Esophagus muscularis mucosa (tissue), 4 donors: ENCODE results near the gene ARPC1B. TPM values are rescaled to one million over a fixed set of nuclear protein-coding genes. Genes with fewer than 3 reads are reported as not detected.
"Not testable (repeated sequence)": the region's sequence is repeated elsewhere in the genome, so short reads cannot be mapped to it uniquely, and the experiment has no call there.

ENCODE experiments used
- DNase-seq: peaks from one replicate; pipeline ENCODE4 v3.0.0-alpha.2; 2017; ENCODE audit errors: extremely low spot score
- H3K27ac ChIP-seq, 4 donors: fragments of 200-600 bp; sonication (generic); replicated peaks in 1 of 4; 1 replicate in 3 of 4; 2 replicates in 1 of 4; pipeline ENCODE4 v1.5.1; 2016 to 2019; ENCODE audit warnings: mild to moderate bottlenecking in 1 of 4
- H3K27me3 ChIP-seq, 4 donors: fragments of 200-600 bp; sonication (generic); one replicate each; pipeline versions ENCODE4 v1.5.1 to v1.6.0; 2016 to 2019
- H3K36me3 ChIP-seq, 4 donors: fragments of 200-600 bp; sonication (generic); one replicate each; pipeline ENCODE4 v1.5.1; 2016 to 2019
- H3K4me1 ChIP-seq, 4 donors: fragments of 200-600 bp; sonication (generic); one replicate each; pipeline ENCODE4 v1.5.1; 2016 to 2019
- H3K4me3 ChIP-seq, 4 donors: fragments of 200-600 bp; sonication (generic); 1 replicate in 2 of 4; 2 replicates in 2 of 4; pipeline ENCODE4 v1.5.1; 2016 to 2019; ENCODE audit warnings: mild to moderate bottlenecking in 4 of 4, moderate library complexity in 1 of 4
- H3K9me3 ChIP-seq, 4 donors: fragments of 200-600 bp; sonication (generic); 1 replicate in 3 of 4; 2 replicates in 1 of 4; pipeline ENCODE4 v1.5.1; 2016 to 2019
- CTCF ChIP-seq, 3 experiments: fragments of 200-600 bp in 2 of 3; fragments of 450-650 bp in 1 of 3; sonication (generic) in 2 of 3; IDR thresholded peaks; one replicate each; pipeline ENCODE4 v1.5.1; 2017 to 2019; ENCODE audit warnings: antibody characterized with exemption in 3 of 3, mild to moderate bottlenecking in 2 of 3, moderate library complexity in 1 of 3
- EP300 ChIP-seq: sonication (generic); formaldehyde crosslinking; IDR thresholded peaks from one replicate; pipeline ENCODE4 v1.6.1; 2017; ENCODE audit warnings: antibody characterized with exemption
- POLR2A ChIP-seq: fragments of 450-650 bp; IDR thresholded peaks from one replicate; pipeline ENCODE4 v1.6.1; 2017; ENCODE audit warnings: antibody characterized with exemption, moderate library complexity, mild to moderate bottlenecking, low read depth
- POLR2AphosphoS5 ChIP-seq, 2 donors: sonication (generic); formaldehyde crosslinking; IDR thresholded peaks; one replicate each; pipeline ENCODE4 v1.6.1; 2017; ENCODE audit warnings: antibody characterized with exemption in 2 of 2
- WGBS: methylation state at CpG from one replicate; pipeline ENCODE4 v1.1.5; 2018; 5-methylcytosine and 5-hydroxymethylcytosine counted together
- intact Hi-C: fragments of 100-400 bp; cut with DNase I; formaldehyde crosslinking; loops from one replicate; pipeline ENCODE4 v1.15.1; 2023
- total RNA-seq, 4 donors: library from RNA; depleted of rRNA; stranded (reverse); fragments of >200 nt; gene quantifications; one replicate each; pipeline versions ENCODE4 v1.1.0 to v1.2.1, GENCODE V29; 2016

ARPC1B gene
- total RNA-seq, 4 donors from 2014 or later = 101 to 153 (median 134) TPM

- H3K9me3 ChIP-seq = no peaks in the 10 kb centered on the region
- no peak for DNase-seq
- H3K27me3 ChIP-seq = no peaks in the 10 kb centered on the region
- intact Hi-C loops = no loop called here
- no peak overlapping the region for H3K4me3 ChIP-seq
- WGBS = 96% methylated on average over 9 of the region's 13 CpGs
- H3K27ac ChIP-seq = no peak overlapping the region
- peaks cover 14 to 46% (median 41%) of the 10 kb centered on the region in 4 donors for H3K36me3 ChIP-seq
- no peak for TF ChIP-seq CTCF (IDR thresholded peaks at IDR 0.05)
- no peak for TF ChIP-seq EP300
- no peak for TF ChIP-seq POLR2A
- no peak for TF ChIP-seq POLR2AphosphoS5 (IDR thresholded peaks at IDR 0.05)
- peaks cover 29 to 38% (median 32%) of the 10 kb centered on the region in 4 donors for H3K4me1 ChIP-seq
Measured at GRCh38 chr7:99383791-99384370, 9.4 kb downstream of the ARPC1B start.

GRCh38 chr7:99384523-99384922, 10.0 kb downstream of the ARPC1B start:
- peaks cover 23 to 32% (median 26%) of the 10 kb centered on the region in 4 donors for H3K4me1 ChIP-seq
- DNase-seq = no peak
- H3K27ac ChIP-seq = no peak overlapping the region
- intact Hi-C loops = no loop called here
- WGBS = 68% methylated on average over 3 of the region's 4 CpGs
- H3K4me3 ChIP-seq = no peak overlapping the region
- H3K27me3 ChIP-seq = no peaks in the 10 kb centered on the region
- no peaks in the 10 kb centered on the region for H3K9me3 ChIP-seq
- peaks cover 14 to 53% (median 48%) of the 10 kb centered on the region in 4 donors for H3K36me3 ChIP-seq
- TF ChIP-seq CTCF (IDR thresholded peaks at IDR 0.05) (no peak), POLR2AphosphoS5 (IDR thresholded peaks at IDR 0.05) (no peak), EP300 (no peak), POLR2A (no peak)

- peaks cover 14 to 63% (median 58%) of the 10 kb centered on the region in 4 donors for H3K36me3 ChIP-seq
- no peak for TF ChIP-seq CTCF (IDR thresholded peaks at IDR 0.05)
- TF ChIP-seq EP300 = no peak
- TF ChIP-seq POLR2AphosphoS5 (IDR thresholded peaks at IDR 0.05) = no peak
- TF ChIP-seq POLR2A = no peak
- intact Hi-C loops = no loop called here
- no peaks in the 10 kb centered on the region for H3K9me3 ChIP-seq
- no peak overlapping the region for H3K4me3 ChIP-seq
- no peaks in the 10 kb centered on the region for H3K27me3 ChIP-seq
- H3K4me1 ChIP-seq = peaks cover 12 to 22% (median 16%) of the 10 kb centered on the region in 4 donors
- DNase-seq = no peak
- no peak overlapping the region for H3K27ac ChIP-seq
- 40% methylated on average over 2 of the region's 8 CpGs for WGBS
Measured at GRCh38 chr7:99385564-99385963, 11.0 kb downstream of the ARPC1B start.

- WGBS = 94% methylated on average over 7 of the region's 9 CpGs
- Histone ChIP-seq H3K4me1 (peaks cover 1 to 11% (median 4%) of the 10 kb centered on the region in 4 donors), H3K4me3 (no peak overlapping the region), H3K27me3 (no peaks in the 10 kb centered on the region), H3K36me3 (peaks cover 23 to 70% (median 65%) of the 10 kb centered on the region in 4 donors), H3K9me3 (no peaks in the 10 kb centered on the region), H3K27ac (no peak overlapping the region)
- DNase-seq = no peak
- peak in 1 of 3 experiments; percentile 12 for TF ChIP-seq CTCF (IDR thresholded peaks at IDR 0.05)
- TF ChIP-seq POLR2AphosphoS5 (IDR thresholded peaks at IDR 0.05) = no peak
- intact Hi-C loops = no loop called here
Measured at GRCh38 chr7:99386584-99387238, 12.2 kb downstream of the ARPC1B start.

GRCh38 chr7:99387239-99387635, 12.7 kb downstream of the ARPC1B start:
- WGBS = 86% methylated on average over 14 of the region's 14 CpGs
- H3K27ac ChIP-seq, DNase-seq, H3K9me3 ChIP-seq, intact Hi-C loops, H3K27me3 ChIP-seq, H3K4me3 ChIP-seq: not testable (repeated sequence)
- Histone ChIP-seq H3K4me1 (peaks cover 4 to 12% (median 5%) of the 10 kb centered on the region in 4 donors), H3K36me3 (peaks cover 23 to 71% (median 69%) of the 10 kb centered on the region in 4 donors)
